Ascending aorta (tissue), 2 donors: ENCODE measurements around the gene MTSS2. TPM values are rescaled to one million over a fixed set of nuclear protein-coding genes. Genes with fewer than 3 reads are reported as not detected.

Source experiments
- DNase-seq, 2 donors: peaks; one replicate each; pipeline ENCODE4 v3.0.0-alpha.2; 2019; ENCODE audit warnings: low spot score in 2 of 2
- H3K27ac ChIP-seq, 2 donors: fragments of 200-600 bp; sonication (generic); one replicate each; pipeline ENCODE4 v1.5.1; 2016 to 2017; ENCODE audit warnings: mild to moderate bottlenecking in 1 of 2
- H3K27me3 ChIP-seq: fragments of 200-600 bp; sonication (generic); one replicate; pipeline ENCODE4 v1.5.1; 2017
- H3K36me3 ChIP-seq, 2 donors: fragments of 200-600 bp; sonication (generic); one replicate each; pipeline ENCODE4 v1.5.1; 2016
- H3K4me1 ChIP-seq, 2 donors: fragments of 200-600 bp; sonication (generic); one replicate each; pipeline ENCODE4 v1.5.1; 2016 to 2017; ENCODE audit warnings: mild to moderate bottlenecking in 1 of 2
- H3K4me3 ChIP-seq, 2 donors: fragments of 200-600 bp; sonication (generic); one replicate each; pipeline ENCODE4 v1.5.1; 2016 to 2017; ENCODE audit warnings: mild to moderate bottlenecking in 1 of 2
- H3K9me3 ChIP-seq, 2 donors: fragments of 200-600 bp; sonication (generic); one replicate each; pipeline ENCODE4 v1.5.1; 2016
- intact Hi-C: fragments of 100-400 bp; cut with DNase I; formaldehyde crosslinking; loops from one replicate; pipeline ENCODE4 v1.15.1; 2023
- total RNA-seq: library from RNA; depleted of rRNA; stranded (reverse); fragments of >200 nt; gene quantifications from one replicate; pipeline ENCODE4 v1.1.0, GENCODE V29; 2016
- TF ChIP-seq, protein P1 (sequence below), 3 experiments: fragments of 200-600 bp in 2 of 3; fragments of 450-650 bp in 1 of 3; sonication (generic) in 2 of 3; IDR thresholded peaks; one replicate each; pipeline ENCODE4 v1.5.1; 2016 to 2019; ENCODE audit warnings: antibody characterized with exemption in 3 of 3, mild to moderate bottlenecking in 1 of 3, moderate library complexity in 1 of 3

The MTSS2 gene
- total RNA-seq, 1 donor from 2014 or later: 98.6 TPM

DNA sequence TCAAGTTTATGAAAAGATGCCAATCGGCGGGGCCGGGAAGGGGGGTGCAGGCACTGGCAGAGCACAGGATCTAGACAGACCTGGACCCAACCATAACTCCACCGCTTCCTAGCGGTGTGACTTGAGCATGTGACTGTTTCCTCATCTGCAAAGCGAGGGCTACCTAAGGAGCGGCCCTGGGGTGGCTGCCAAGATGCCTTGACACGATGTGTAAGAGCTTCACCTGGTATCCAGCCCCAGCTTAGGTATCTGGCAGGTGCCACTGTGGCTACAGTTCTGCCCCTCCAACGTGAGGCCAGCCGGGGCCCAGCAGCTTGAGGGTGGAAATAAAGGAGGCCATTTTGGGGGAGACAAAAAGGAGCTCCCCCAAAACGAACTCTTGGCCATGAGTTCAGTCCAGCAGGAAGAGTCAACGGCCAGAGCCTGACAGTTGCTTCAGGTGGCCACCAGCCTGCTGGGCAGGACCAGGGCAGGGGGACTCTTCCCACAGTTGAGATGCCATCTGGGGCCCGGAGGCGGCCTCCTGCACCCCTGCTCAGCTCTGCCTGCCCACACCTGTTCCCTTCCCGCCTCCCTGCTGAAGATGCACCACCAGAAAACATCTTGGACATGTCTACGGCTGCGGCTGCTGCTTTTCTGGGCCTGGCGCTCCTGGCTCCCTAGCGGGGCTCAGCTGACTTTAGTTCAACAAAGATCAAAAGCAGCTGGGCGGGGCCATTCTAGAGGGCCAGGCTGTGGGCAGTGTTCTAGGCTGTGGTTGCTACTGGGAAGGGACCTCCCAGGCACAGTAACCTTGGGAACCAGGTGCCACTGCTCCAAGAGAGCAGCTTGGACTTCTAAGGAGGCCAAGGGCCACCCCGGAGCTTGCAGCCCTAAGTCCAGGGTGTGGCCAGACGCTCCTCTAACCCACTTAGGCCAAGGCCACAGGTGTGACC lies 3.4 kb upstream of the MTSS2 start:
- DNase-seq: no peak
- intact Hi-C loops: loop anchor here (10.0 kb wide), 1 partner anchor 875 kb away; no protein-coding TSS in a partner anchor

DNA sequence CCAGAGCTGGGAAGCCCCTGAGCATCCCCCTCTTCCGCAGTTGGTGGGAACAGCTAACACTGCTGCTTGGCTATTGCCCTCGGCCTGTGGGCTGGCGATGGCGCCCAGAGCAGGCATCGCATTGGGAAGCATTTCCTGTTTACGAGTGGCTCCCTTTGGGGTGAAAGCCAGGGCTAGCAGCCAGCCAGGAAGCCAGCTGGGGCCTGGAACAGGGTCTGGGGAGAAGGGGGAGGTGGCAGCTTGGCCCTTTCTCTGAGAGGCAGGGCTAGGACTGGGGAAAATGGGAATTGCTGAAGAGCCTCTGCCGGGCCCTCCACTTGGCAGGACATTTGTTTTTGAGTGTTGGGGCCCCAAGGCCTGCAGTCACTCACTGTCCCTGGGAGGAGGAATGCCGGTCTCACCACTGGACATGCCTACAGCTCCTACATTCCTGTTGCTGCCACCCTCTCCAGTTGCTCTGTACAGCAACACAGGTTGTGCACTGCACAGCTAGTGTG lies 2.4 kb upstream of the MTSS2 start:
- Histone ChIP-seq H3K4me1 (peaks cover 44 to 81% of the 10 kb centered on the region in 2 donors), H3K27ac (peak overlapping the region; percentile 96 to 97), H3K27me3 (no peaks in the 10 kb centered on the region), H3K36me3 (no peaks in the 10 kb centered on the region), H3K4me3 (no peak overlapping the region), H3K9me3 (no peaks in the 10 kb centered on the region)
- no peak for DNase-seq
- intact Hi-C loops: loop anchor here (10.0 kb wide), 1 partner anchor 877 kb away; no protein-coding TSS in a partner anchor
- TF ChIP-seq, protein P1, sequence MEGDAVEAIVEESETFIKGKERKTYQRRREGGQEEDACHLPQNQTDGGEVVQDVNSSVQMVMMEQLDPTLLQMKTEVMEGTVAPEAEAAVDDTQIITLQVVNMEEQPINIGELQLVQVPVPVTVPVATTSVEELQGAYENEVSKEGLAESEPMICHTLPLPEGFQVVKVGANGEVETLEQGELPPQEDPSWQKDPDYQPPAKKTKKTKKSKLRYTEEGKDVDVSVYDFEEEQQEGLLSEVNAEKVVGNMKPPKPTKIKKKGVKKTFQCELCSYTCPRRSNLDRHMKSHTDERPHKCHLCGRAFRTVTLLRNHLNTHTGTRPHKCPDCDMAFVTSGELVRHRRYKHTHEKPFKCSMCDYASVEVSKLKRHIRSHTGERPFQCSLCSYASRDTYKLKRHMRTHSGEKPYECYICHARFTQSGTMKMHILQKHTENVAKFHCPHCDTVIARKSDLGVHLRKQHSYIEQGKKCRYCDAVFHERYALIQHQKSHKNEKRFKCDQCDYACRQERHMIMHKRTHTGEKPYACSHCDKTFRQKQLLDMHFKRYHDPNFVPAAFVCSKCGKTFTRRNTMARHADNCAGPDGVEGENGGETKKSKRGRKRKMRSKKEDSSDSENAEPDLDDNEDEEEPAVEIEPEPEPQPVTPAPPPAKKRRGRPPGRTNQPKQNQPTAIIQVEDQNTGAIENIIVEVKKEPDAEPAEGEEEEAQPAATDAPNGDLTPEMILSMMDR (IDR thresholded peaks at IDR 0.05): no peak

More for the DNA sequence above, 3.4 kb upstream of the MTSS2 start:
- no peaks in the 10 kb centered on the region for H3K36me3 ChIP-seq
- H3K27ac ChIP-seq: peak overlapping the region; percentile 96 to 97
- no peak overlapping the region for H3K4me3 ChIP-seq
- TF ChIP-seq, protein P1 (IDR thresholded peaks at IDR 0.05): no peak
- H3K27me3 ChIP-seq: no peaks in the 10 kb centered on the region
- H3K4me1 ChIP-seq: peaks cover 49 to 84% of the 10 kb centered on the region in 2 donors
- H3K9me3 ChIP-seq: no peaks in the 10 kb centered on the region

DNA sequence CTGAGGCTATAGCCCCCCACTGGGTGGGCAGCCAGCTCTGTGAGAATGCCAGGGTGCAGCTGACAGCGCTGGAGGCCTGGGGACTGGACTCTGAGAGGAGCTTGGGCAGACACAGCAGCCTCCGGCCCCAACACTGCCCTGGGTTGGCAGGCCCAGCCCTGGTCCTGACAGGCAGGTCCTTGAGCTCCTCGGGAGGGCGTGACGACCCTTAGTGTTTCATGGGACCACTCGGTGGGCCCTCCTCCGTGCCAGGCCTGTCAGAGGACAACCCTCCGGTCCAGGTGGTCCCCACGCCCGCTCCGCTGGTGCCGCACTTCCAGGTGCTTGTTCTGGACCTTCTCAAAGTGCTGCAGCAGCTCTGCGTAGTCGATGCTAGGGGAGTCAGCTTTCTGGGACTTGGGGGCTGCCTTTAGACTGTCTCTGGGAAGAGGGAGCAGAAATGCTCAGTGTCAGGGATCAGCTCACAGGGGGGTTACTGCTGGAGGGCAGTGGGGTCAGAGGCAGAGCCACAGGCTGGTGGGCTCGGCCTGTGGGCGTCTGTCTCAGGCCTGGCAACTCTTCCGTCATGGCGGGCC lies 1.9 kb upstream of the MTSS2 start:
- intact Hi-C loops: loop anchor here (10.0 kb wide), 1 partner anchor 877 kb away; no protein-coding TSS in a partner anchor

DNA sequence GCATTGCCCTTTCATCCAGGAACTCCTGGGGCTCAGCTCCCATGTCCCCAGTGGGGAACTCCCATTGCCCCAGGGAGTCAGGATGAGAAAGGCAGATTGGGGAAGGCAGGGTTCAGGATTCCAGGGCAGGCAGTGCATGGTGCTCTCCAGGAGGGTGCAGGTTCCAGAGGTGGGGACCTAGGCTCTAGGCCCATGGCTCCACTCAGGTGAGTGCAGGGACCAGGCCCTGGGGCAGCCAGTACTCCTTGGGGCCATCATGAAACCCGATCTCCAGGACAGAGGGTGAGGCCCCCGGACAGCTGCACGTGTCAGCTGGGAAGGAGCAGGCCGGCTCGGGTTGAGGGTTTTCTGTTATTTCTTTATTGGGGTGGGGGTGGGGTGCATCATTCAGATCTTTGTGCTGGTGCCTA lies 1.3 kb upstream of the MTSS2 start:
- intact Hi-C loops: loop anchor here (10.0 kb wide), 1 partner anchor 878 kb away; no protein-coding TSS in a partner anchor
- Histone ChIP-seq H3K4me3 (no peak overlapping the region), H3K27ac (peak overlapping the region; percentile 96 to 97), H3K4me1 (peaks cover 36 to 81% of the 10 kb centered on the region in 2 donors), H3K27me3 (no peaks in the 10 kb centered on the region), H3K9me3 (no peaks in the 10 kb centered on the region), H3K36me3 (no peaks in the 10 kb centered on the region)
- DNase-seq: no peak
- TF ChIP-seq, protein P1 (IDR thresholded peaks at IDR 0.05): no peak

More for the DNA sequence above, 1.9 kb upstream of the MTSS2 start:
- Histone ChIP-seq H3K36me3 (no peaks in the 10 kb centered on the region), H3K4me3 (no peak overlapping the region), H3K27me3 (no peaks in the 10 kb centered on the region), H3K4me1 (peaks cover 40 to 81% of the 10 kb centered on the region in 2 donors), H3K27ac (peak overlapping the region; percentile 96 to 97), H3K9me3 (no peaks in the 10 kb centered on the region)
- no peak for DNase-seq
- TF ChIP-seq, protein P1 (IDR thresholded peaks at IDR 0.05): no peak

DNA sequence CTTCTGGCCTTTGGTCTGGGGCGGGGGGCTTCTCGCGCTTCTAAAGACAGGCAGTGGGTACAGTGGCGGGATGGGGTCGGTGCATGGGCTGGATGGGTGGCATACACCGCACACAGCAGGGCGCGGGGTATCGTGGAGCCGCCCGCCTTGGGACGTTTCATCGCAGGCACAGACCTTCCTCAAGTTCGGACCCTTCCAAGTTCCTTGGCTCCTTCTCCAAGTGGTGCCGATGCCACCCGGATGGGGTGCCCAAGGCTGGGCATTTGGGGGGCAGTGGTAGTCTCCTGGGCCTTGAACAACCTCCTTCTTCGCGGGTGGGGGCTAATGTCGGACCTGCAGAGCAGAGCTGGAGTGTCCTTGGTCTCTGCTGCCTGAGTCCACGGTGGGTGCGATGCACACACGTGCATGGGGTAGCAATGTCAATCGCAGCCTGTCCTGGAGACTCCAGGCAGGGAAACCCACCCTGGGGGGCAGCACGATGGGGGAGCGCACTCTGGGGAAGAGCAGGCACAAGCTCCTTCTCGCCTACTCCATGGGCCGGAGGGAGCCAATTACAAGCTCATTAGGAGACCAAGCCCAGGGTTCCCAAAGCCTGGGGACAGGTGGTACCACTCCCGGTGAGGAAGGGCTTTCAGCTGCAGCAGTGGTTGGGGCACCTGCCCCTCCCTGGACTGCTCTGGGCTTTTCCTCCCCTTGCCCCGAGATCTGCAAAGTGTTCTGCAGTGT lies 686 bp upstream of the MTSS2 start:
- Histone ChIP-seq H3K27me3 (no peaks in the 10 kb centered on the region), H3K4me3 (peak overlapping the region; percentile 62 to 70), H3K9me3 (no peaks in the 10 kb centered on the region), H3K36me3 (no peaks in the 10 kb centered on the region), H3K4me1 (peaks cover 38 to 84% of the 10 kb centered on the region in 2 donors), H3K27ac (peak overlapping the region; percentile 96 to 97)
- TF ChIP-seq, protein P1 (IDR thresholded peaks at IDR 0.05): no peak
- intact Hi-C loops: loop anchor here (10.0 kb wide), 1 partner anchor 878 kb away; no protein-coding TSS in a partner anchor
- DNase-seq: no peak
